Cardiac septum (tissue), 1 donor: Measurements from ENCODE around the gene LMNA. TPM values are rescaled to one million over a fixed set of nuclear protein-coding genes. Genes with fewer than 3 reads are reported as not detected.

Experiments used
- DNase-seq: peaks from one replicate; pipeline ENCODE4 v3.0.0-alpha.2; 2020; ENCODE audit warnings: low spot score
- intact Hi-C: fragments of 100-400 bp; cut with DNase I; formaldehyde crosslinking; loops from one replicate; pipeline ENCODE4 v1.14.0; 2022
- total RNA-seq: library from RNA; stranded (reverse); fragmentation: NEBNext Ultra II Directional; extraction: Animal tissue kit (Norgen Biotek cat#: 25700); gene quantifications from one replicate; pipeline ENCODE4 v1.2.1, GENCODE V29; 2021
- donor health status: DM: no; HTN: no; CAD: no.

The LMNA gene
- total RNA-seq, 1 donor from 2014 or later = 298 TPM

- no peak for DNase-seq
- intact Hi-C loops = no loop called here
Observed at GRCh38 chr1:156080863-156081179, 33.7 kb upstream of the LMNA start.

- no peak for DNase-seq
- intact Hi-C loops = no loop called here
Observed at GRCh38 chr1:156081180-156081916, 33.2 kb upstream of the LMNA start.

DNA sequence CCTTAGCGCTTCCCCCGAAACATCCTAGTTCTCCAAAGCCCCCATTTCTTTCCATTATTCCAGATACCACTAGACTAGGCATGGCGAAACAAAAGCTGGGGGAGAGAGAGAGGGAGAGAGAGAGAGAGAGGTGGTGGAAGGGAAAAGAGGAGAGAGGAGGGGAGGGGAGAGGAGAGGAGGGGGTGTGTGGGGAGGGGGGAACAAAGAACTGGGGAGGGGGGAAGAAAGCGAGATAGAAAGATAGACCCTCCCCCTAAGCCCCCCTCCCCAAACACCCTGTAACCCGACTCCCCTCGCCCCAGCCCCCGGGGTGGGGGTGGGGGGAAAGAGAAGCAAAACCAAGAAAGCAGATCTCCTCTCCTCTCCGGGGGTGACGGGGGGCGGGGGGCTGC lies 32.6 kb upstream of the LMNA start:
- no peak for DNase-seq
- intact Hi-C loops = no loop called here

- DNase-seq = peak; percentile 85
- intact Hi-C loops = no loop called here
Observed at GRCh38 chr1:156082309-156083091, 32.0 kb upstream of the LMNA start, which contains the start of gene MEX3A. Gene MEX3A (minus strand): TSS chr1:156082465. CDS start chr1:156081998, 467 bp downstream.

DNA sequence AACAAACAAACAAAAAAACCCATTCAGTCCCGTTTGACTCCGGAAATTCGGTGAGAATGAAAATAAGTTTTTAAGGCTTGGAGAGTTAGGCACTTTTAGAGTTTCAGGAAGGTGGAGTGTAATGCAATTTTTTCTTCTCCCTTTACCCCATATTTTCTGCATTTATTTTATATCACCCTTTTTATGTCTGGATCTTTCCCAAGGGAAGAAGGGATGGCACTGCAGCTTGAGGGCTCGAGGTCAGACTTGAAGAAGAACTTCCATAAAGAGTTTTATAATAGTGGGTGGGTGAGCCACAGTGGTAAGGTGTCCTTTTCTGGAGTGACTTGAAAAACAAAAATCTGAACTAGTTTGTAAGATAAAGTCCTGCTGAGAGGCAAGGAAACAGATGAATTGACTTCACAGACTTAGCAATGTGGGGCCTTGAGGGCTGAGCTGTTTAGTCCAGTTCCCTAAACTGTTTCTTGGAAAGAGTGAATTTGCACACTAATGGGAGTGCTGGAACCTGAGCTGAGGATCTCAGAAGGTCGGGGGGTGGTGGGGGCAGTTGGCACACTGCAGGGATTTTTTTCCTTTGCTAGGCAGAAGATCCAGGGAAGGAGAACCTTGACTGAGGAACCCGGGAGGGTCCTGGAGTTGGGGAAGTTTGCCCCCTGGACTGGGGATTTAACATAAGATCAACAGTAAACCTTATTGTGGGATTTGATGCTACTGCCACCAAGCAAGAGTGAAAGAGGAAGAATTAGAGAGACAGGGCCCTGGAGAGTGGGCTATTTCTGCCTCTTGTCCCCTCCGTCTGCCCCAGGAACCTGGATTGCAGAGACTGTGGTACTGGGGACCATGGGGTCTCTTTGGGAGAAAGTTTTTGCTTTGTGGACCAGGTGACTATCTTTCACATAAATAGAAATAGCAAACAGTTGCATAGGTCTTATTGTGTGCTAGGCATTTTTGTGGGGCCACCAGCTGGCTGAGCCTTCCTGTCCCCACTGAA lies 30.4 kb upstream of the LMNA start:
- intact Hi-C loops = no loop called here
- no peak for DNase-seq

- DNase-seq = no peak
- intact Hi-C loops = no loop called here
Observed at GRCh38 chr1:156086256-156086662, 28.3 kb upstream of the LMNA start.

GRCh38 chr1:156089704-156090103 lies 24.8 kb upstream of the LMNA start:
- DNase-seq = no peak
- intact Hi-C loops = loop anchor here (2.0 kb wide), 1 partner anchor 135 kb away; no protein-coding TSS in a partner anchor

GRCh38 chr1:156090138-156090839 lies 24.2 kb upstream of the LMNA start:
- intact Hi-C loops = loop anchor here (2.0 kb wide), 1 partner anchor 135 kb away; no protein-coding TSS in a partner anchor
- no peak for DNase-seq

DNA sequence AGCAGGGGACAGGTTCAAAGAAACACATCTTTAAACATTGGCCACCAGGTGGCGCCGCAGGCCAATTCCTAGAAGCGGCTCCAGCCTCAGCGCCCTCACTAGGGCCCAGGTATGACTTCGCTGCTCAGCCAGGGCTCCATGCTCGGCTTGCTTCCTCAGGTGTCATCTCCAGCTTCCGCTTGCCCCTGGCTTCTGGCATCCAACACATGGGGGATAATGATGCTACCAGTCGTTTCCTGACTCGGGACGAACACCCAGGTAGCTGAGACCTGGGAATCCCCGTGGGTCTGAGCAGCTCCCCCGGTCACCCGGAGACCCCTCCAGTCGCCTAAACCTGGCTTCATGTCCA lies 23.7 kb upstream of the LMNA start:
- intact Hi-C loops = loop anchor here (2.0 kb wide), 1 partner anchor 134 kb away; no protein-coding TSS in a partner anchor
- DNase-seq = peak; percentile 93

DNA sequence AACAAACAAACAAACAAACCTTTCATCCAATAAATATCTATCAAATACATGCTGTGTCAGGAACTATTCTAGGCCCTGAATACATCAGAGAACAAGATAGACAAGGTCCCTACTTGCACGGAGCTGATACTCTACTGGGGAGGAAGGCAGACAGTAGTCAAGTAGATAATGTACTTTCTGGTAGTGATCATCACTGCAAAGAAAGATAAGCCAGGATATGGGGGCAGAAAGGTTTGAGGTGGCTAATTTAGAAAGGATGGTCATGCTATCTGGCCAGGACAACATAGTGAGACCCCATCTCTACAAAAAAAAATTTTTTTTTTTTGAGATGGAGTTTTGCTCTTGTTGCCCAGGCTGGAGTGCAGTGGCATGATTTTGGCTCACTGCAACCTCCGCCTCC lies 22.9 kb upstream of the LMNA start:
- intact Hi-C loops = loop anchor here (2.0 kb wide), 1 partner anchor 133 kb away; no protein-coding TSS in a partner anchor
- DNase-seq = no peak

DNA sequence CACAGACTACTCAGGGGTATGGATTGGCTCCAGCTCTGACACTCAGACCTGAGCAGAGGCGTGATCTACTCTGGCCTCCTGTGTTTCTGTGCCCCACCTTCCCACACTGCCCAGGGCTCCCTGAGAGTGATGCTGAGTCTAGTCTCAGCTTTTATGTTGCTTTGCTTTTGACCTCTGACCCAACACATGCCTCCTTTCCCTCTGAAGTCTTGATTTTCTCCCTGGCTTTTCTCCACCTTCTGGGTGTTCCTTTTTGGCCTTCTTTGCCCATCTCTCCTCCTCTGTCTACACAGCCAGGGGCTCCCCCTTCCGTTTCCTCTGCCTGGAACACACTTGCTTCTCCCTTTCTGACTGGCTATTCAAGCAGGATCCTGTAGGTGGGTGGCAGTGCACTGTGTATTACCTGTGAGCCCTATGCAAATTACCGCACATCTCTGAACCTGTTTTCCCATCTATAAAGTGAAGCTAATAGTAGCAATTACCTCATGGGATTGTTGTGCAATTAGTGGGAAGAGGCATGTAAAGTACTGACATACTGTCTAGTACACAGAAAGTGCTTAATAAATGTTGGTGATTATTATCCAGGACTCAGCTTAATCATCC lies 18.5 kb upstream of the LMNA start:
- DNase-seq = no peak
- intact Hi-C loops = loop anchor here (1.0 to 5.0 kb wide), 3 partner anchors 33 to 129 kb away; no protein-coding TSS in a partner anchor

DNA sequence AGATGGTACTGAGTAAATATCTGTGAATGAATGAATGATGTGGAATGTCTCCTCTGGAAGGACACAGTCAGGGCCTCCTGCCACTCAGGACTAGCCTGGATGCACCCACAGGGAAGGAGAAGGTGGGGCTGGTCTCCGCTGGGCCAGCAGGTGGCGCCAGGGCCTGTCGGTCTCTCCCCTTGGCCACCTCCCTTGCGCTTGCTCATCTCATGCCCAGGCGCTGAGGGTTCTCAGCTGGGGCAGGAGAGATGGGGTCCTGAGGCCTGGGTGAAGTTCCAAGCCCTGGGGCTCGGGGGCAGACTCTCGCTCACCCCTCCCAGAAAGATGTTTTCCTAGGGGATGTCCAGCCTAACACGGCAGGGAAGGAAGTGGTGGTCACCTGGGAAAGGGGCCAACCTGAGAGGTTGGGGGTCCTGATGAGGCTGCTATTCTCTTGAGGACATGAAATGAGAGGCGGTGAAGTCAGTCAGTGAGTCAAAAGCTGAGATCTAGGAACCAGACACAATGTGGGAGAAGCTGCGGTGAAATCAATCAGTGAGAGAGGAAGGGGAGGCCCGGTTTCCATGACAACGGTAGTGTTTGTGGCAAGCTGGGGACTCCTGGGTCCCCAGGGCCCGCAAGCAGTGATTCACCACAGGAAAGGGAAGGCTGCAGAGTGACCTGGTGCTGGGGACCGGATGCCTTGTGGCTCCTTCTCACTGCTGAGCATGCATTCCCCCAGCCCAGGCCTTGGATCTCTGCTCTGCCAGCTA lies 17.7 kb upstream of the LMNA start:
- intact Hi-C loops = loop anchor here (1.0 to 5.0 kb wide), 3 partner anchors 32 to 128 kb away; no protein-coding TSS in a partner anchor
- DNase-seq = peak; percentile 93

GRCh38 chr1:156097499-156098178 lies 16.9 kb upstream of the LMNA start:
- DNase-seq = no peak
- intact Hi-C loops = loop anchor here (5.0 kb wide), 1 partner anchor 45 kb away; no protein-coding TSS in a partner anchor

DNA sequence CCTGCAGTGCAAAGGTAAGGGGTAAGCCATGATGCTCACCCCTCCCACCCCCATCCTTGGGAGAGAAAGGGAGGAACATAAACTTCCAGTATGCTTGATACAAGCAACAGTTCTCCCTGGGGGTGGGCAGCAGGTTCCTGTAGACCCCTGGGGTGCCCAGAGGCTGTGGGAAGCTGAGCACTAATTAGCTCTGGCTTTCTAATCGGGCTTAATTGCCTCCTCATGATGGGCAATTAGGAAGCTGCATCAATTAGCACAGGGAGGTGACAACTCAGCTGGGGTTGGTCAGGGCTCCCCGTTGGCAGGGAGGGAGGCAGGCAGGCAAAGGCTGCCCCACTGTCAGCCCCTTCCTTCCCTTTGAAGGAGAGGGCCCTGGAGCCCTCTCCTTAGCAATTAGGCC lies 15.7 kb upstream of the LMNA start:
- intact Hi-C loops = loop anchor here (5.0 kb wide), 1 partner anchor 44 kb away; no protein-coding TSS in a partner anchor
- no peak for DNase-seq

DNA sequence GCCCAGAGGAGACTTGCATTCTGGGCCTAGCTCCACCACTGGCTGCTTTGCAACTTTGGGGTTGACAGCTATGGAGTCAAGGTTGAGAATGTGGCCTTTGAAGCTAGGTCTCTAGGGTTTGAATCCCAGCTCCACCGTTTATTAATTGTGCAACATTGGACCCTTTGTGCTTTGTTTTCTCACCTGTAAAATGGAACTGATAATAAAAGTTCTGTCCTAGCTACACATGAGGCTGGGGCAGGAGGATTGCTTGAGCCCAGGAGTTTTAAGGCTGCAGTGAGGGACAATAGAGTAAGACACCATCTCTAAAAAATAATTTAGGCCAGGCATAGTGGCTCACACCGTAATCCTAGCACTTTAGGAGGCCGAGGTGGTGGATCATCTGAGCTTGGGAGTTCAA lies 15.2 kb upstream of the LMNA start:
- intact Hi-C loops = loop anchor here (5.0 kb wide), 1 partner anchor 43 kb away; no protein-coding TSS in a partner anchor
- no peak for DNase-seq

GRCh38 chr1:156100205-156100995 lies 14.1 kb upstream of the LMNA start:
- intact Hi-C loops = no loop called here
- no peak for DNase-seq
